SK-N-SH (cell line): ENCODE measurements around the gene MISFA. TPM values are rescaled to one million over a fixed set of nuclear protein-coding genes. Genes with fewer than 3 reads are reported as not detected.
"Not testable (repeated sequence)": the region's sequence is repeated elsewhere in the genome, so short reads cannot be mapped to it uniquely, and the experiment has no call there.

Source experiments
- CTCF ChIA-PET: fragments of 300-600, 350-600 bp; formaldehyde crosslinking; extraction: SDS; loops from one replicate; lab custom pipeline; 2021; lab: Yijun Ruan, JAX
- POLR2A ChIA-PET: fragments of 350-600 bp; sonication (Branson Sonifier 250); formaldehyde crosslinking; extraction: SDS; loops from one replicate; lab custom pipeline; 2020; ENCODE audit warnings: antibody characterized with exemption, inconsistent platforms; lab: Yijun Ruan, JAX
- DNase-seq: peaks from one replicate; pipeline ENCODE4 v3.0.0; 2012
- H2AFZ ChIP-seq: fragments of 200-600 bp; sonication (generic); 2 replicates; pipeline ENCODE4 v1.8.1; 2016; ENCODE audit warnings: antibody characterized with exemption, mild to moderate bottlenecking, low read depth
- H3F3A ChIP-seq: fragments of 200-600 bp; sonication (generic); replicated peaks from 2 replicates; pipeline ENCODE3; 2016; ENCODE audit warnings: antibody characterized with exemption, mild to moderate bottlenecking; ENCODE audit not compliant: insufficient read depth
- H3K27ac ChIP-seq, 2 experiments: fragments of 200-500 bp in 1 of 2; fragments of 200-600 bp in 1 of 2; sonication (Bioruptor generic) in 1 of 2; sonication (generic), shearing (Covaris generic) in 1 of 2; 2 replicates each; pipeline versions ENCODE4 v1.5.1 to v1.6.1; 2014 to 2016; ENCODE audit warnings: low read depth in 2 of 2, inconsistent platforms in 1 of 2, low read length in 1 of 2, mild to moderate bottlenecking in 1 of 2, mixed read lengths in 1 of 2
- H3K27me3 ChIP-seq: fragments of 200-600 bp; sonication (generic), shearing (Covaris generic); 2 replicates; pipeline ENCODE4 v1.6.1; 2016; ENCODE audit warnings: mixed run types; ENCODE audit not compliant: insufficient read depth
- H3K36me3 ChIP-seq, 2 experiments: fragments of 200-500 bp in 1 of 2; fragments of 200-600 bp in 1 of 2; sonication (Bioruptor generic) in 1 of 2; sonication (generic) in 1 of 2; replicated peaks in 1 of 2; 2 replicates each; pipeline versions ENCODE3 to v1.5.1; 2014 to 2016; ENCODE audit warnings: low read length in 1 of 2, mild to moderate bottlenecking in 1 of 2; ENCODE audit not compliant: insufficient read depth in 2 of 2, control insufficient read depth in 1 of 2
- H3K4me1 ChIP-seq, 2 experiments: fragments of 200-500 bp in 1 of 2; fragments of 200-600 bp in 1 of 2; sonication (Bioruptor generic) in 1 of 2; sonication (generic), shearing (Covaris generic) in 1 of 2; 2 replicates each; pipeline versions ENCODE4 v1.5.1 to v1.6.1; 2014 to 2016; ENCODE audit warnings: low read depth in 1 of 2, low read length in 1 of 2, mixed run types in 1 of 2; ENCODE audit not compliant: insufficient read depth in 2 of 2, control insufficient read depth in 1 of 2
- H3K4me2 ChIP-seq: fragments of 200-600 bp; sonication (generic), shearing (Covaris generic); 2 replicates; pipeline ENCODE4 v1.6.1; 2017; ENCODE audit warnings: mixed run types
- H3K4me3 ChIP-seq, 2 experiments: fragments of 200-500 bp in 1 of 2; fragments of 200-600 bp in 1 of 2; sonication (Bioruptor generic) in 1 of 2; sonication (generic), shearing (Covaris generic) in 1 of 2; 2 replicates each; pipeline versions ENCODE4 v1.5.1 to v1.8.1; 2014 to 2016; ENCODE audit warnings: low read depth in 2 of 2, inconsistent platforms in 1 of 2, low read length in 1 of 2, mild to moderate bottlenecking in 1 of 2, mixed read lengths in 1 of 2, moderate library complexity in 1 of 2
- H3K79me2 ChIP-seq: fragments of 200-600 bp; sonication (generic); 2 replicates; pipeline ENCODE4 v1.8.1; 2017; ENCODE audit warnings: mild to moderate bottlenecking; ENCODE audit not compliant: insufficient read depth
- H3K9ac ChIP-seq: fragments of 200-600 bp; sonication (generic); 2 replicates; pipeline ENCODE4 v1.6.1; 2017; ENCODE audit warnings: mixed run types
- H3K9me2 ChIP-seq: fragments of 200-600 bp; sonication (generic); 2 replicates; pipeline ENCODE4 v1.6.1; 2017; ENCODE audit warnings: mixed run types
- H3K9me3 ChIP-seq: fragments of 200-600 bp; sonication (generic); 2 replicates; pipeline ENCODE4 v1.6.1; 2017; ENCODE audit warnings: mixed run types, mild to moderate bottlenecking, moderate library complexity
- H4K20me1 ChIP-seq: fragments of 200-600 bp; sonication (generic); 2 replicates; pipeline ENCODE4 v1.6.1; 2017; ENCODE audit warnings: mild to moderate bottlenecking, mixed run types; ENCODE audit not compliant: insufficient read depth
- CHD2 ChIP-seq: fragments of 150-350 bp; IDR thresholded peaks from 2 replicates; pipeline ENCODE4 v1.6.1; 2018; ENCODE audit warnings: low read length; ENCODE audit not compliant: partially characterized antibody
- FOXJ3 ChIP-seq: sonication (generic); formaldehyde crosslinking; IDR thresholded peaks from 2 replicates; pipeline ENCODE4 v1.5.1; 2020; ENCODE audit warnings: mild to moderate bottlenecking, missing genetic modification reagents
- GABPA ChIP-seq: IDR thresholded peaks from 2 replicates; pipeline ENCODE4 v1.4.0; 2012; ENCODE audit warnings: low read depth, mild to moderate bottlenecking
- GATA2 ChIP-seq: sonication (generic); formaldehyde crosslinking; IDR thresholded peaks from 2 replicates; pipeline ENCODE4 v1.5.0; 2020; ENCODE audit warnings: mild to moderate bottlenecking, missing genetic modification reagents
- MEF2A ChIP-seq: IDR thresholded peaks from 2 replicates; pipeline ENCODE4 v1.4.0; 2012; ENCODE audit warnings: low read depth, borderline replicate concordance
- NFIC ChIP-seq: IDR thresholded peaks from 2 replicates; pipeline ENCODE4 v1.4.0; 2012; ENCODE audit warnings: borderline replicate concordance
- POLR2AphosphoS5 ChIP-seq: IDR thresholded peaks from 2 replicates; pipeline ENCODE4 v1.6.1; 2012; ENCODE audit warnings: low read depth, low read length
- RCOR1 ChIP-seq: fragments of 150-350 bp; IDR thresholded peaks from 2 replicates; pipeline ENCODE4 v1.6.1; 2017; ENCODE audit warnings: antibody characterized with exemption, low read length
- REST ChIP-seq: IDR thresholded peaks from 2 replicates; pipeline ENCODE4 v1.6.1; 2012; ENCODE audit warnings: mild to moderate bottlenecking, low read depth, low read length, moderate library complexity
- RFX5 ChIP-seq: IDR thresholded peaks from 2 replicates; pipeline ENCODE4 v1.6.1; 2012; ENCODE audit warnings: mild to moderate bottlenecking, improper control_type of control experiment, low read length
- SMC3 ChIP-seq: IDR thresholded peaks from 2 replicates; pipeline ENCODE4 v1.6.1; 2012; ENCODE audit warnings: low read depth, low read length, improper control_type of control experiment
- TEAD4 ChIP-seq: IDR thresholded peaks from 2 replicates; pipeline ENCODE4 v1.4.0; 2012; ENCODE audit warnings: mild to moderate bottlenecking, borderline replicate concordance; ENCODE audit not compliant: insufficient read depth
- WGBS: methylation state at CpG from one replicate; pipeline ENCODE4 v1.1.6; 2017; ENCODE audit warnings: low lambda C conversion rate; 5-methylcytosine and 5-hydroxymethylcytosine counted together
- polyA plus RNA-seq, 3 experiments: library from polyadenylated mRNA; depleted of rRNA; stranded (reverse); fragments of >200 nt; gene quantifications; 2 replicates each; pipeline ENCODE4 v1.2.3, GENCODE V29; 2012
- TF ChIP-seq, protein P1 (sequence below): IDR thresholded peaks from 2 replicates; pipeline ENCODE4; 2012

Gene MISFA
- polyA plus RNA-seq, 1 of the 3 experiments (the other 2 are of a cell fraction): 2.4 TPM

- ChIA-PET POLR2A (no interaction called here), CTCF (no interaction called here)
- H3K27me3 ChIP-seq: peaks cover 6% of the 10 kb centered on the region; the same call in 1 of the 2 replicates
- H2AFZ ChIP-seq: no peak overlapping the region
- no peaks in the 10 kb centered on the region for H3K79me2 ChIP-seq
- no peak overlapping the region for H3K4me3 ChIP-seq
- H3K27ac ChIP-seq: no peak overlapping the region
- H3K4me2 ChIP-seq: no peak overlapping the region
- no peaks in the 10 kb centered on the region for H3K36me3 ChIP-seq
- no peak overlapping the region for H3K9ac ChIP-seq
- H3K4me1 ChIP-seq: no peaks in the 10 kb centered on the region
- H3F3A ChIP-seq: no peaks in the 10 kb centered on the region
- H3K9me2 ChIP-seq: no peaks in the 10 kb centered on the region
- no peak for DNase-seq
- no peaks in the 10 kb centered on the region for H4K20me1 ChIP-seq
- WGBS: 0% methylated on average over 1 of the region's 1 CpG
- TF ChIP-seq RCOR1 (no peak), REST (no peak), GABPA (no peak)
- TF ChIP-seq, protein P1, sequence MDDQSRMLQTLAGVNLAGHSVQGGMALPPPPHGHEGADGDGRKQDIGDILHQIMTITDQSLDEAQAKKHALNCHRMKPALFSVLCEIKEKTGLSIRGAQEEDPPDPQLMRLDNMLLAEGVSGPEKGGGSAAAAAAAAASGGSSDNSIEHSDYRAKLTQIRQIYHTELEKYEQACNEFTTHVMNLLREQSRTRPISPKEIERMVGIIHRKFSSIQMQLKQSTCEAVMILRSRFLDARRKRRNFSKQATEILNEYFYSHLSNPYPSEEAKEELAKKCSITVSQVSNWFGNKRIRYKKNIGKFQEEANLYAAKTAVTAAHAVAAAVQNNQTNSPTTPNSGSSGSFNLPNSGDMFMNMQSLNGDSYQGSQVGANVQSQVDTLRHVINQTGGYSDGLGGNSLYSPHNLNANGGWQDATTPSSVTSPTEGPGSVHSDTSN: no peak
- H3K9me3 ChIP-seq: no peaks in the 10 kb centered on the region
Observed at GRCh38 chr11:18641677-18642076, 42.1 kb downstream of the MISFA start.

- POLR2A ChIA-PET, H3K9ac ChIP-seq: not testable (repeated sequence)
- WGBS: 83% methylated on average over 4 of the region's 4 CpGs
Observed at GRCh38 chr11:18643034-18643433, 43.4 kb downstream of the MISFA start.

DNA sequence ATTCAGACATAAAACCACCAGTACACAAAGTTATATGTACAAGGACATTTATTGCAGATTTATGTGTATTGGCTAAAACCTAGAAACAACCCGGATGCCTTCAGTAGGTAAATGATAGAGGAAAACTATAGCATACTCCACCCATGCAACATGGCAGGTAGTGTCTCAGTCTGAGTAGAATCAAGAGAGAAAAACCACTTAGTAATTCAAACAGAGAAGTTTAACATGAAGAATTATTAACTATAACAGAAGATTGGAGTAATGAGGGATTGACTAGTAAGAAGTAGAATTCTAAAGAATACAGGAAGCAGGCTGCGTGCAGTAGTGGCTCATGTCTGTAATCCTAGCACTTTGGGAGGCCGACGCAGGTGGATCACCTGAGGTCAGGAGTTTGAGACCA lies 50.8 kb downstream of the MISFA start:
- POLR2A ChIA-PET: no interaction called here
- no peak overlapping the region for H2AFZ ChIP-seq
- no peaks in the 10 kb centered on the region for H3K36me3 ChIP-seq

More at GRCh38 chr11:18643034-18643433, 43.4 kb downstream of the MISFA start:
- CTCF ChIA-PET, H3K27ac ChIP-seq, H3F3A ChIP-seq, H3K36me3 ChIP-seq, H3K79me2 ChIP-seq, H3K4me2 ChIP-seq, DNase-seq, H3K27me3 ChIP-seq, H3K4me1 ChIP-seq, H2AFZ ChIP-seq, H3K4me3 ChIP-seq, H3K9me3 ChIP-seq, H4K20me1 ChIP-seq, H3K9me2 ChIP-seq: not testable (repeated sequence)

More for the DNA sequence above, 50.8 kb downstream of the MISFA start:
- H3K9me2 ChIP-seq: no peaks in the 10 kb centered on the region
- no peaks in the 10 kb centered on the region for H3K4me1 ChIP-seq
- H3K4me3 ChIP-seq: no peak overlapping the region
- H3K79me2 ChIP-seq: no peaks in the 10 kb centered on the region
- no peaks in the 10 kb centered on the region; the same call in 1 of the 2 replicates for H3K27me3 ChIP-seq
- TF ChIP-seq FOXJ3 (CRISPR knock-in tag) (no peak), CHD2 (no peak), NFIC (no peak), MEF2A (no peak), POLR2AphosphoS5 (no peak), RFX5 (no peak), GATA2 (CRISPR knock-in tag) (no peak), SMC3 (no peak), TEAD4 (no peak)
- no peaks in the 10 kb centered on the region for H3F3A ChIP-seq
- H3K4me2 ChIP-seq: no peak overlapping the region; the same call in 1 of the 2 replicates
- H3K9ac ChIP-seq: no peak overlapping the region
- CTCF ChIA-PET: interaction anchor here (1.1 kb wide), 1 partner anchor 125 kb away, joined by 3 read pairs; no protein-coding TSS in a partner anchor
- no peak overlapping the region for H3K27ac ChIP-seq
- DNase-seq: no peak
- no peaks in the 10 kb centered on the region for H3K9me3 ChIP-seq
- H4K20me1 ChIP-seq: no peaks in the 10 kb centered on the region
- WGBS: 69% methylated on average over 4 of the region's 4 CpGs
